Esophagus squamous epithelium (tissue), 5 donors: ENCODE results near the gene DSC3. TPM values are rescaled to one million over a fixed set of nuclear protein-coding genes. Genes with fewer than 3 reads are reported as not detected.

Experiments used
- DNase-seq: peaks from one replicate; lab custom pipeline; 2025; lab: John Stamatoyannopoulos, UW
- H3K27ac ChIP-seq, 4 donors: fragments of 200-600 bp; sonication (generic); one replicate each; pipeline ENCODE4 v1.5.1; 2016 to 2019; ENCODE audit warnings: mild to moderate bottlenecking in 1 of 4
- H3K27me3 ChIP-seq, 4 donors: fragments of 200-600 bp; sonication (generic); 1 replicate in 3 of 4; 2 replicates in 1 of 4; pipeline versions ENCODE4 v1.5.1 to v1.6.0; 2017 to 2021; ENCODE audit warnings: antibody characterized with exemption in 1 of 4
- H3K36me3 ChIP-seq, 3 donors: fragments of 200-600 bp; sonication (generic); one replicate each; pipeline ENCODE4 v1.5.1; 2016 to 2019
- H3K4me1 ChIP-seq, 3 donors: fragments of 200-600 bp; sonication (generic); one replicate each; pipeline ENCODE4 v1.5.1; 2017 to 2019
- H3K4me3 ChIP-seq, 4 donors: fragments of 200-600 bp; sonication (generic); 1 replicate in 3 of 4; 2 replicates in 1 of 4; pipeline ENCODE4 v1.5.1; 2016 to 2019; ENCODE audit warnings: mild to moderate bottlenecking in 2 of 4, moderate library complexity in 1 of 4
- H3K9me3 ChIP-seq, 3 donors: fragments of 200-600 bp; sonication (generic); one replicate each; pipeline ENCODE4 v1.5.1; 2016 to 2019
- POLR2A ChIP-seq, 4 donors: fragments of 450-650 bp; IDR thresholded peaks; one replicate each; pipeline ENCODE4 v1.6.1; 2017; ENCODE audit warnings: antibody characterized with exemption in 4 of 4, mild to moderate bottlenecking in 4 of 4, moderate library complexity in 3 of 4
- WGBS, 2 donors: methylation state at CpG; one replicate each; pipeline ENCODE4 v1.1.5; 2018; 5-methylcytosine and 5-hydroxymethylcytosine counted together
- intact Hi-C: fragments of 100-400 bp; cut with DNase I; formaldehyde crosslinking; loops from one replicate; pipeline ENCODE4 v1.15.0; 2022
- total RNA-seq, 4 donors: library from RNA; depleted of rRNA; stranded (reverse); fragments of >200 nt; gene quantifications; one replicate each; pipeline ENCODE4 v1.1.0, GENCODE V29; 2016
- TF ChIP-seq, protein P1 (sequence below), 6 experiments: fragments of 450-650 bp in 4 of 6; fragments of 200-600 bp in 2 of 6; sonication (generic) in 2 of 6; IDR thresholded peaks; one replicate each; pipeline ENCODE4 v1.5.1; 2016 to 2019; ENCODE audit warnings: antibody characterized with exemption in 6 of 6, mild to moderate bottlenecking in 4 of 6, moderate library complexity in 4 of 6
- donor health status: DM: yes; HTN: yes; CAD: no.

The DSC3 gene
- total RNA-seq, 4 donors from 2014 or later: 210 to 311 (median 279) TPM

DNA sequence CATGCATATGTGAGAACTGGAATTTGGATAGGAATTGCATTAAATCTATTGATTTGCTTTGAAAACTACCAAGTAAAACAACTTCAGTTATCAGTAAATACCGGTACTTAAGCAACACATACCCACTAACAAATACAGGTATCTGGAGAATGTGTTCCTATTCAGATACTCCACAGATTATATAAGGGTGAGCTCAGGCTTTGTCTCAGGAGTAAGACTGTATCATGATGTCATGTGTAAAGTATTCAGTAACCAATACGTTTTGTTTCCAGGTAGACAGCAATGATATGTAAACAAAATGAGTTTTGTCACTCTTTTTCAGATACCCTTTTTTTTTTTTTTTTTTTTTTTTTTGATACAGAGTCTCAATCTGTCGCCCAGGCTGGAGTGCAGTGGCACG is 74.8 kb downstream of the DSC3 start:
- WGBS, 2 donors: 61 to 73% methylated on average over 4 of the region's 4 CpGs
- H3K9me3 ChIP-seq: no peaks in the 10 kb centered on the region
- H3K27ac ChIP-seq: no peak overlapping the region
- no peaks in the 10 kb centered on the region for H3K4me1 ChIP-seq
- intact Hi-C loops: no loop called here
- no peaks in the 10 kb centered on the region for H3K36me3 ChIP-seq
- no peak for DNase-seq
- H3K27me3 ChIP-seq: no peaks in the 10 kb centered on the region
- H3K4me3 ChIP-seq: no peak overlapping the region
- TF ChIP-seq POLR2A (IDR thresholded peaks at IDR 0.05): no peak
- TF ChIP-seq, protein P1, sequence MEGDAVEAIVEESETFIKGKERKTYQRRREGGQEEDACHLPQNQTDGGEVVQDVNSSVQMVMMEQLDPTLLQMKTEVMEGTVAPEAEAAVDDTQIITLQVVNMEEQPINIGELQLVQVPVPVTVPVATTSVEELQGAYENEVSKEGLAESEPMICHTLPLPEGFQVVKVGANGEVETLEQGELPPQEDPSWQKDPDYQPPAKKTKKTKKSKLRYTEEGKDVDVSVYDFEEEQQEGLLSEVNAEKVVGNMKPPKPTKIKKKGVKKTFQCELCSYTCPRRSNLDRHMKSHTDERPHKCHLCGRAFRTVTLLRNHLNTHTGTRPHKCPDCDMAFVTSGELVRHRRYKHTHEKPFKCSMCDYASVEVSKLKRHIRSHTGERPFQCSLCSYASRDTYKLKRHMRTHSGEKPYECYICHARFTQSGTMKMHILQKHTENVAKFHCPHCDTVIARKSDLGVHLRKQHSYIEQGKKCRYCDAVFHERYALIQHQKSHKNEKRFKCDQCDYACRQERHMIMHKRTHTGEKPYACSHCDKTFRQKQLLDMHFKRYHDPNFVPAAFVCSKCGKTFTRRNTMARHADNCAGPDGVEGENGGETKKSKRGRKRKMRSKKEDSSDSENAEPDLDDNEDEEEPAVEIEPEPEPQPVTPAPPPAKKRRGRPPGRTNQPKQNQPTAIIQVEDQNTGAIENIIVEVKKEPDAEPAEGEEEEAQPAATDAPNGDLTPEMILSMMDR (IDR thresholded peaks at IDR 0.05): no peak

DNA sequence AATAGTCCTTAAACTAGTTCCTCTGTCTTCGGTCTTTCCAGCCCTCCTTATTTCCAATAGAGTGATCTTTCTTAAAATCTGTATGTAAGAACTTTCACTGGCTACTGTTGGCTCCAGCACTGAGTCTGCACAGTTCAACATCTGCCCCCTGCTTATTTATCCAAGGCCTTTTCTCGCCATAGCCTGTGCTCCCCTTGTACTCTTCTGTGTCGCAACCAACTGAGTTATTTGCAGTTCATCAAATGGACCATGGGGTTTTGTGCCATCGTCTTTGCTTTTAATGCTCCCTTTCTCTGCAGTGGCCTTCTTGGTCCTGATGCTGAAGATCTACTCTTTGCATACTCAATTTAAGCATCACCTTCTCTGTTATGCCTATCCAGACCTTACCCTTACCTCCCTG is 77.3 kb downstream of the DSC3 start:
- intact Hi-C loops: no loop called here
- H3K36me3 ChIP-seq: no peaks in the 10 kb centered on the region
- H3K9me3 ChIP-seq: no peaks in the 10 kb centered on the region
- WGBS, 2 donors: 82 to 88% methylated on average over 4 of the region's 4 CpGs
- H3K4me3 ChIP-seq: no peak overlapping the region
- DNase-seq: no peak
- H3K27ac ChIP-seq: no peak overlapping the region
- no peaks in the 10 kb centered on the region for H3K4me1 ChIP-seq
- TF ChIP-seq POLR2A (IDR thresholded peaks at IDR 0.05): no peak
- TF ChIP-seq, protein P1 (IDR thresholded peaks at IDR 0.05): no peak
- no peaks in the 10 kb centered on the region for H3K27me3 ChIP-seq

DNA sequence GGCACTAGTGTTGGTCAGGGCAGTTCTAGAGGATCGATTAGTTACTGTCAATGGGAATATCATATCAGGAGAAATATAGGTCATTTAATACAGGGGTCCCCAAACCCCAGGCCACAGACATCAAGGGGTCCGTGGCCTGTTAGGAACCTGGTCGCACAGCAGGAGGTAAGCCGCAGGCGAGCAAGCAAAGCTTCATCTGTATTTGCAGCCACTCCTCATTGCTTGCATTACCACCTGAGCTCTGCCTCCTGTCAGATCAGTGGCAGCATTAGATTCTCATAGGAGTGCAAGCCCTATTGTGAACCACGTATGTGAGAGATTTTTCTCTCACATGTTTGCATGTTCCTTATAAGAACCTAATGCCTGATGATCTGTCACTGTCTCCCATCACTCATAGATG is 81.9 kb downstream of the DSC3 start:
- TF ChIP-seq, protein P1 (IDR thresholded peaks at IDR 0.05): no peak
- TF ChIP-seq POLR2A (IDR thresholded peaks at IDR 0.05): no peak
- no peaks in the 10 kb centered on the region for H3K4me1 ChIP-seq
- no peaks in the 10 kb centered on the region for H3K9me3 ChIP-seq
- intact Hi-C loops: no loop called here
- no peaks in the 10 kb centered on the region for H3K27me3 ChIP-seq
- H3K4me3 ChIP-seq: no peak overlapping the region
- WGBS, 2 donors: 77 to 82% methylated on average over 4 to 6 of the region's 6 CpGs
- H3K36me3 ChIP-seq: no peaks in the 10 kb centered on the region
- H3K27ac ChIP-seq: no peak overlapping the region
- DNase-seq: no peak

DNA sequence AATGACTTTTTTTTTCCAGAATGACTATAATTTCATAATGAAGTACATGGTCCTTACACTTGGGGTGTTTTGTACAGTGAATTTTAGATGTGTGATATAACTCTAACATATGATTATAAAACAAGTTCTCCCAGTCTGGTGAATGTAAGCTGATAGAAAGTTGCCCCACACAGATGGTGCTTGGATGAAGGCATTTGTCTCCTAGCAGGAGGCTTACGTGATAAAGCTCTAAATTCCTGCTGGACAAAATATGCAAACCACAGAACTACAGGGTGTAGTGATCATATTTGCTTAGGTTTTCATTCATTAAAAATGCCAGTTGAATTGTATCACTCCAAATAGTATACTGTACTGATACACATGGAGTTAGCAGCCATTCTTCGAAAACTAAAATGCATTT is 85.5 kb downstream of the DSC3 start:
- Histone ChIP-seq H3K9me3 (no peaks in the 10 kb centered on the region), H3K27me3 (no peaks in the 10 kb centered on the region), H3K4me3 (no peak overlapping the region), H3K27ac (no peak overlapping the region), H3K4me1 (no peaks in the 10 kb centered on the region), H3K36me3 (no peaks in the 10 kb centered on the region)
- 60 to 75% methylated on average over 2 of the region's 2 CpGs for WGBS, 2 donors
- no peak for DNase-seq
- no peak for TF ChIP-seq POLR2A (IDR thresholded peaks at IDR 0.05)
- TF ChIP-seq, protein P1 (IDR thresholded peaks at IDR 0.05): no peak
- intact Hi-C loops: no loop called here

DNA sequence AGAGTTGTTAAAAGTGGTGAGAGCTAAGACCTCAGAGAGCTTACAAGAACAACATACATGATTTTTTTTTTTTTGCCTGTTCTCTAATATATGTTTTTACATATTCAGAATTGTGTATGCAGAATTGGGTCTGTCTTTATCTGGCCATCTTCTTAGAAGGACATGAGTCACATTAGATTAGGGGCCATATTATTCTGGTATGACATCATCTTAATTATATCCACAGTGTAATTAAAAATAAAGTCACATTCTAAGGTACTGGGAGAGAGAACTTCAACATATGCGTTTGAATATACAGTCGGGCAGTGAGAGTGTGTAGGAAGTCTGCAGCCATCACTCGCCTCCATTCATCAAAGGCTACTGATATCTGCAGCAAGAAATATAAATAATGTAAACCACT is 88.3 kb downstream of the DSC3 start:
- Histone ChIP-seq H3K4me1 (no peaks in the 10 kb centered on the region), H3K36me3 (no peaks in the 10 kb centered on the region), H3K9me3 (no peaks in the 10 kb centered on the region), H3K4me3 (no peak overlapping the region), H3K27ac (no peak overlapping the region), H3K27me3 (no peaks in the 10 kb centered on the region)
- no peak for DNase-seq
- TF ChIP-seq, protein P1 (IDR thresholded peaks at IDR 0.05): no peak
- no peak for TF ChIP-seq POLR2A (IDR thresholded peaks at IDR 0.05)
- WGBS, 2 donors: 74 to 84% methylated on average over 3 of the region's 3 CpGs
- intact Hi-C loops: no loop called here
